Adrenal gland (tissue), 12 donors: ENCODE data around the gene YBX1. TPM values are rescaled to one million over a fixed set of nuclear protein-coding genes. Genes with fewer than 3 reads are reported as not detected.

Source experiments
- DNase-seq, 7 donors: peaks; one replicate each; pipeline ENCODE4 v3.0.0-alpha.2; 2019 to 2020
- H3K27ac ChIP-seq, 5 donors: fragments of 200-600 bp; sonication (generic) in 4 of 5; 1 replicate in 3 of 5; 2 replicates in 2 of 5; pipeline versions ENCODE4 v1.5.1 to v1.8.0; 2016 to 2020; ENCODE audit warnings: mild to moderate bottlenecking in 1 of 5
- H3K27me3 ChIP-seq: fragments of 200-600 bp; 2 replicates; pipeline ENCODE4 v1.8.0; 2021
- H3K36me3 ChIP-seq, 2 donors: fragments of 200-600 bp; replicated peaks in 1 of 2; 1 replicate in 1 of 2; 2 replicates in 1 of 2; pipeline versions ENCODE4 v1.5.1 to v1.8.0; 2018 to 2022
- H3K4me1 ChIP-seq, 2 donors: fragments of 200-600 bp; replicated peaks in 1 of 2; 1 replicate in 1 of 2; 2 replicates in 1 of 2; pipeline versions ENCODE4 v1.5.1 to v1.8.0; 2018 to 2021
- H3K4me3 ChIP-seq, 4 donors: fragments of 200-600 bp; sonication (generic) in 3 of 4; one replicate each; pipeline ENCODE4 v1.5.1; 2016 to 2018
- H3K9me3 ChIP-seq, 3 donors: fragments of 200-600 bp; sonication (generic) in 1 of 3; replicated peaks in 1 of 3; 1 replicate in 2 of 3; 2 replicates in 1 of 3; pipeline versions ENCODE4 v1.5.1 to v1.8.0; 2016 to 2021
- CTCF ChIP-seq, 6 experiments: fragments of 450-650 bp in 4 of 6; fragments of 200-600 bp in 2 of 6; sonication (generic) in 1 of 6; IDR thresholded peaks; 1 replicate in 5 of 6; 2 replicates in 1 of 6; pipeline versions ENCODE4 v1.5.1 to v1.8.0; 2016 to 2021; ENCODE audit warnings: antibody characterized with exemption in 6 of 6, mild to moderate bottlenecking in 2 of 6, moderate library complexity in 1 of 6
- POLR2A ChIP-seq, 2 donors: fragments of 450-650 bp; IDR thresholded peaks; one replicate each; pipeline ENCODE4 v1.6.1; 2017; ENCODE audit warnings: antibody characterized with exemption in 2 of 2, mild to moderate bottlenecking in 2 of 2, moderate library complexity in 1 of 2
- WGBS, 4 donors: extraction: QIAGEN DNeasy Blood & Tissue Kit in 2 of 4; methylation state at CpG; one replicate each; pipeline versions ENCODE4 v1.1.5 to v1.1.7; 2013 to 2017; 5-methylcytosine and 5-hydroxymethylcytosine counted together
- intact Hi-C, 2 donors: fragments of 100-400 bp; cut with DNase I; formaldehyde crosslinking; loops; one replicate each; pipeline versions ENCODE4 v1.14.1 to v1.15.0; 2022 to 2023
- polyA plus RNA-seq, 3 donors: library from polyadenylated mRNA; stranded (reverse); fragments of 200-250 nt in 2 of 3; fragments of 350-450 nt in 1 of 3; fragmentation: Illumina TruSeq in 1 of 3; extraction: RNeasy Lipid Tissue Mini Kit (QIAGEN cat#74804) in 1 of 3; gene quantifications; one replicate each; pipeline ENCODE4 v1.2.3, GENCODE V29; 2013 to 2014
- total RNA-seq, 9 donors: library from RNA; depleted of rRNA in 4 of 9; stranded (reverse); fragments of >200 nt in 4 of 9; fragments of 120-200 nt in 1 of 9; fragmentation: NEBNext Ultra II Directional in 1 of 9; extraction: Animal tissue kit (Norgen Biotek cat#: 25700) in 1 of 9; gene quantifications; one replicate each; pipeline versions ENCODE4 v1.1.0 to v1.2.4, GENCODE V29; 2013 to 2023
- donor health status: healthy with polysubstance abuse.
- donor health status: Bipolar disorder and iron deficiency.
- donor health status: DM: yes; HTN: yes; CAD: no.
- donor health status: DM: no; HTN: no; CAD: no.
- donor health status: DM: no; HTN: no; CAD: no.
- donor health status: DM: yes; HTN: yes; CAD: no.

YBX1 gene
- total and polyA plus RNA-seq, 12 donors = 281 to 995 (median 338) TPM

- 85 to 93% (median 91%) methylated on average over 3 to 21 of the region's 21 CpGs for WGBS, 4 donors
- Histone ChIP-seq H3K27ac (no peak overlapping the region), H3K9me3 (no peaks in the 10 kb centered on the region), H3K4me3 (no peak overlapping the region), H3K4me1 (no peaks in the 10 kb centered on the region), H3K27me3 (no peaks in the 10 kb centered on the region), H3K36me3 (no peaks in the 10 kb centered on the region)
- DNase-seq = peak in 1 of 7 donors; percentile 8
- intact Hi-C loops = no loop called here
- TF ChIP-seq CTCF (IDR thresholded peaks at IDR 0.05) (no peak), POLR2A (IDR thresholded peaks at IDR 0.05) (no peak)
Measured at GRCh38 chr1:42737986-42738677, 55.9 kb downstream of the YBX1 start.

- peak in 1 of 7 donors; percentile 6 for DNase-seq
- Histone ChIP-seq H3K27me3 (no peaks in the 10 kb centered on the region), H3K4me1 (no peaks in the 10 kb centered on the region), H3K4me3 (no peak overlapping the region), H3K36me3 (no peaks in the 10 kb centered on the region), H3K9me3 (no peaks in the 10 kb centered on the region), H3K27ac (no peak overlapping the region)
- no peak for TF ChIP-seq CTCF (IDR thresholded peaks at IDR 0.05)
- no peak for TF ChIP-seq POLR2A (IDR thresholded peaks at IDR 0.05)
- WGBS, 4 donors = 83 to 86% (median 85%) methylated on average over 7 to 8 of the region's 8 CpGs
- intact Hi-C loops = no loop called here
Measured at GRCh38 chr1:42738678-42739226, 56.5 kb downstream of the YBX1 start.

DNA sequence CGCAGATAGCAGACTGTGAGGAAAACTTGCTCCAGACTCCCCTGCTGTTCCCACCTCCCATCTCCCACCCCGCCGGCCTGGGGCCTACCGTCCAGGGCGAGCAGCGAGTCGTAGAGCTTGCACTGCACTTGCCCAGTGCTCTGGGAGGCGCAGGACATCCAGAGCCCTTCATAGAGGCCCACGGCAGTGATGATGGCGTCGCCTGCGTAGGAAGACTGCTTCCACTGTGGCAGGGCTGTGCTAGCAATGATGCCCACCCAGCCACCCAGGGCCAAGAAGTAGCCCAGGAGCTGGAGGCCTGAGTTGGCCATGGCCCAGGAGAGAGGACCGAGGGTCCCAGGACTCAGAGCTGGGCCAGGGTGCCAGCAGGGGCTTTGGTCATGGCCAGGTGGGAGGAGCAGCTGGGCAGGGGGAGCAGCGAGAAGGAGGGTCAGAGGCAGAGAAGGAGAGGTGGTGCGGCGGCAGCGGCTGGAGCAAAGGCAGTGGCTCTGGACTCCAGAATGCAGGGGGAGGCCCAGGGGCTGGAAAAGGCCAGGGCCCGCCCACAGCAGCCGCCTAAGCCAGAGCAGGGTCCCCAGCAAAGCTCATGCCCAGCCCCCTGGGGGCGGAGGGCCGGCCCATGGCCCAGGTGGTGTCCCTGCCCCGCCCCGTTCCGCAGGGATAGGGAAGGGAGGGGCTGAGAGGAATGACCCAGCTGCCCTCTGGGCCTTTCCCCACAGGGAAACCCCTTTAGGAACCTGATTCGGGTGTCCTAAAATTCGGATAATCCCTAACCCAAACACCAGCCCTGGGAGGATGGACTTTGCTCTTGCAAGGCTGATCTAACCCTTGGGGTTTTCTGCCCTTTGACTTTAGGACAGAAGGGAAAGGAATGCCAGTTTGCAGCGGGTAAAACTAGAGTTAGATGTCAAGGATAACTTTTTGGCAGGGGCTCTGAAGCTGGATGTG, 57.8 kb downstream of the YBX1 start, which contains the start of gene CLDN19:
TSS of gene CLDN19 (minus strand) at position 484 of the 948 bp plus-strand sequence. CDS start at position 311, 173 bp downstream.
- TF ChIP-seq CTCF (IDR thresholded peaks at IDR 0.05) = no peak
- TF ChIP-seq POLR2A (IDR thresholded peaks at IDR 0.05) = no peak
- no peak for DNase-seq
- WGBS, 4 donors = 72 to 76% (median 74%) methylated on average over 12 to 27 of the region's 27 CpGs
- no peak within 1 kb of the TSS for H3K4me3 ChIP-seq
- H3K27ac ChIP-seq = no peak within 1 kb of the TSS
- H3K9me3 ChIP-seq = no peaks in the 10 kb centered on the region
- no peaks in the 10 kb centered on the region for H3K36me3 ChIP-seq
- H3K27me3 ChIP-seq = no peaks in the 10 kb centered on the region
- intact Hi-C loops = loop anchor here in 1 of 2 donors (10.0 kb wide), 1 partner anchor 165 kb away; no protein-coding TSS in a partner anchor
- no peaks in the 10 kb centered on the region for H3K4me1 ChIP-seq
